CD4-positive, alpha-beta T cell treated with Interleukin-17A for 1 hour (primary cell): ENCODE results near the gene TRIM2.

ENCODE experiments used
- DNase-seq: peaks from one replicate; pipeline ENCODE4 v3.0.0-alpha.2; 2020

Gene TRIM2

DNA sequence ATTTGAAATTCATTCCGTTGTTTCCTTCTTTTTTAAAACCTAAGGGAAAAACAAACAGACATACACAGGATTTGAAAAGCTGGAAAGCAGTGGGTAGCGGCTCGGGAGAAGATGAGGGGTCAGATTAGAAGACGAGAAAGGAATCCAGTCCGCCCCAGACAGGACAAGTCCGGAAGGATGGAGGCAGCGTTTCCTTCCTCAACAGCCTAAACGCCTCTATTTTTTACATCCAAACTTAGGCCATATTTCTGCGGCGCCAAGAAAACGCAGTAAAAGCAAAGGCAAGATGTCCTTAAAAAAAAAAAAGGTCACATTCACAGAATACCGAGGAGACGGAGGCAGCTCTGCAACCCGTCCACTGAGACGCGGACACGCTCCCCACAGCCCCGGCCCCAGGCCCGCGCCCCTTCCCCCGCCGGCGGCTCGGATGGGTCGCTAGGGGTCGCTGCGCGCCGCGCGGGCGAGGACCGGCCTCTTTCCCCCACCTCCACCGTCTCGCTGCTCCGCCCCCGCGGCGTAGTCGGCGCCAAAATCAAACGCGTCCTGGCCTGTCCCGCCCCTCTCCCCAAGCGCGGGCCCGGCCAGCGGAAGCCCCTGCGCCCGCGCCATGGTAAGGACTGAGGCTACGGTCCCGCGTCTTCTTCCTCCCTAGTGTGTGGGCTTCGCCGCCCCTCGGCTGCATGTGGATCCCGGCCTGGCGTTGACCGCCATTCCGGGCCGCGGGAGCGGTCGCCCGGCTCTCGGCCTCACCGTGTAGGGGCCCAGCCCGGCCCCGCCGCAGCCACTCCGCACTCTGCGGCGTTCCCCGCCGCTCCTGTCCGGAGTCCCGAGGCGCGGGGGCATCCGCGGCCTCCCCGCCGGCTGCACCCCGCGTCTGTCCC, 140.1 kb downstream of the TRIM2 start, which contains the start of gene MND1:
Gene MND1, plus strand, starts transcription at position 558 of the 881 bp plus-strand sequence. Its CDS starts 50 bp downstream, at position 608.
- DNase-seq: peak; percentile 89

DNA sequence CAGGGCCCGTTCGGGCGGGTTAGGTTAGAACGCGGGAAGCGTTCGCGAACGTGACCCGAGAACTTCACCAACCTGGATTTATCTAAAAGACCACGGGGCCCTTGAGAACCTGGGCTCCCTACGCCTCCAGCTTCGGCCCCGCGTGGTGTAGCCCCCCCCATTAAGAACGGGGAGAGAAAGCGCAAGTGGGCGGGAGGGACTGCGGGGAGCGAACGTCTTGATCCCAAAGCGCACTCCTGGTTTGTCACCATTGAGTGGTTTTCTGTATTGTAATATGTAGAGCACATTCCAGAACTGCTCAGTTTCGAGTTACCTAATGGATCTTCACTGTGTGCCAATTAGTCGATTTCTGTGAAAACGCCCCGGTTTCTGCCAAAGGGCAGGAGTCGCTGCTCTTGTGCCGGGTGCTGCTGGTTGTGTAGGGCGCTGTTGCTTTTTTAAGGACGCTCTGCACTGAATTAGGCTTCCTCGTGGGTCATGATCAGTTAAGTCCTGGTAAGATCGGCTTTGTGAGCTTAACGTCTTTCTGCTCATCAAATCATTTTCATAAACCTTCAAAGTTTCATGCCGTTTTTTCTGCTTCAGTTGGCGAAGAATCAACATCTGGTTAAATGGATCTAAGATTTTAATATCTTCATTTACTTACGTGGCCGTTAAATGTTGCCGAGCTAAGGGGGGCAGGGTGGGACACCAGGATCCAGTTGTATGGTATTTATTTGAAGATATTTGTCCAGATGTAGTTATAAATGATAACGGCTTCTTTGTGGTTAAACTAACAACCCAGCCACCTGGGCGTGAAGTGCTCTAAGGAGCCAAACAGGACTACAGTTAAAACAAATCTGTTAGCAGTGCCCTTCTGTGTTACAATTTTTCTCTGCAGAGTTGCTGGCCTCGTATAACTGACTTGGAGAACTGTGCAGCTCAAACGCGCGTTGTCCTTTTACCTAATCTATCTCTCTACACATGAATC, 141.1 kb downstream of the TRIM2 start:
- peak; percentile 62 for DNase-seq

DNA sequence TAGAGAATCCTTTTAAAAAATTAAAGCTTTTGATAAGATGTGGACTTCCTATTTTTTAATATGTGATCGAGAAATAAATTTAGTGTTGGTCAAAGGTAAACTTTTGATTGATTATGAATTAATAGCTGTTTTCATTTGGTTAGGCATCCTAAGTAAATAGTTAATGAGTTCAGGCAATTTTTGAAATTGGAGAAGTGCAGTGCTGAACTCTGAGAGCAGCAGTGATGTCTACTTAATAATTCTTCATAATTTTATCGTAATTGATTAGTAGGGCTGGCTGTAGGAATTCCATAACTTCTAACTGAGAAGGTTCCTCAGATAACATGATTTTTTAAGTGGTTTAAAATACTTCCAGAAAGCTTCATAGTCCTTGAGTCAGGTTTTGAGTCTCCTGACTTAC, 141.8 kb downstream of the TRIM2 start:
- no peak for DNase-seq

DNA sequence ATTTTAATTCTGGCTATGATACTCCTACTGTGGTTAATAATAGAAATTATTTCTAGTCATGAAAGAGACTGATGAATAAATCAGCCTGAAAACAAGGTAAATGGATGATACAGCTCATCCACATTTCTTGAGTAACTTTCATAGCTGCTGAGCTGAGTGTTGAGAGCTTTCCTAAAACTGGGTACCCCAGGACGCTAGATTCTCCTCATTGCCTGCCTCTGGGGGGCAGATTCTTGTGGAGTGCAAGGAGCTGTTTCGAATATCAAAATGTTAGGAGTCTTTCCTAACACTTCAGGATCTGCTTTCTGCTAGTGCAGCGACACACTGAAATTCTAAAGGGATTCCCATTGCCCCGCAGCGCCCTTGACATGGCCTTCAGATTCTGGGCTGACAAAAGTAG, 142.3 kb downstream of the TRIM2 start:
- no peak for DNase-seq

DNA sequence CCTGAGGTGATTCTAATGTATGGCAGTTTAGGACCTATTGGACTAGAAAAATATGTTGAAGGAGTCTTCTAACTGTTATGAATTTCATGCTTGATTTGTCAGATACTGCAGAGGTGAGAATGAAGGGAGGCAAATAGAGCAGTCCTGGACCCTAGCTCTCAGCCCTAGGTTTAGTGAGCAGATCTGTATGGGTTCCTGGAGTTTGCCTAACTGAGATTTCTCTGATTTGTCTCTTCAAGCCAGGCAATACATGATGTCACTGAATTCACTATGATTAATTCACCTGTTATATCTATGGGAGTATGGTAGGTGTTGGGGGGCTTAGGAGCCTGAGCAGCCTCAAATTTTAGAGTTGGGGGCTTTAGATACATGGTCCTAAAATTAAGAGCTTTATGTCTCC, 142.9 kb downstream of the TRIM2 start:
- DNase-seq: no peak

DNA sequence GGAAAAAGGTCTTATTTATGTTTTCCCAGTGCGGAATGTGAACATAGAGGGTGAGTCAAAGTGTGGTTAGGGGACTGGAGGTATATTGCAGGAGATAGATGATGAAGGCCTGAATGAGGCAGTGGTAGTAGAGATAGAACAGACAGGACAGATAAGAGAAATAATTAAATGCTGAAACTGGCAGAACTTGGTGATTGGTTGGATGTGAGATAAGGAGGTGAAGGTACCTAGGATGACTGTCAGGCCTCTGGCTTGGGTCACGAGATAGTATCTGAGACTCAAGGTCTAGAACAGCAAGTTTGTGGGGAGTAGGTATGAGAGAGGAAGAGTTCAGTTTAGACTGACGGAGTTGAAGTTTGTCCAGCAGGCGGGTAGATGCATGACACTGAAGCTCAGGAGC, 143.8 kb downstream of the TRIM2 start:
- no peak for DNase-seq

DNA sequence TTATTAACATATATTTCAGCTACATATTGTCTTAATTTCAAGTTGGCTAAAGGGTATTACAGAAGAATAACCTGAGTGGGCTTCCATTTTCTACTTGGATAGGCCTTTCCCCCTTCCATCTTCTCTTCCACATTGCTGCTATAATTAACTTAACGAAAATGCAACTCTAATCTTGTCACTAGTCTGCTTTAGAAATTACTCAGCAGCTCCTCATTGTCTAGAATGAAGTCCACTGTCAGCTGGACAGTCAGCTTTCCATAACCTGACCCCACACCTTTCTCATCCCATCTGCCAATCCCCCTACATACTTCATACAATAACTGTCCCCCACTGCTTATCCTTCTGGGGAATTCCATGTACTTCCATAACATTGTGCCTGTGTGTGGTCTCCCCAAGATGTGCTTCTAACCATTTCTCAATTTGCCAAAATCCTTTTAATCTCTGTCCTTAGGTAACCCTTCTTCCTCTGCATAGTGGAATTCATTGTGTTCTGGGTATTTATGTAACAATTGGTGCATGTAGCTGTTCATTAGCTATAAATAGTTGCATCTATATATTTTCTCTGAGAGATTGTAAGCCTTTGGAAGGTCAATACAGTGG, 145.1 kb downstream of the TRIM2 start:
- no peak for DNase-seq

DNA sequence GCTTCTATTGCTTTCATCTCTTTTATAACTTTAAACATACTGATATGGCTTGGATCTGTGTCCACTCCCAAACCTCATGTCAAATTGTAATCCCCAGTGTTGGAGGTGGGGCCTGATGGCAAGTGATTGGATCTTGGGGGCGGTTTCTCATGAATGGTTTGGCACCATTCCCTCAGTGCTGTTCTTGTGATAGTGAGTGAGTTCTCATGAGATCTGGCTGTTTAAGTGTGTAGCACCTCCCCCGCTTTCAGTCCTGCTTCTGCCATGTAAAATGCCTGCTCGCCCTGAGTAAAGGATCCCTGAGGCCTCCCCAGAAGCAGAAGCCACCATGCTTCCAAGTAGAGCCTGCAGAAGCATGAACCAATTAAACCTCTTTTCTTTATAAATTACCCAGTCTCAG, 157.9 kb downstream of the TRIM2 start:
- no peak for DNase-seq

DNA sequence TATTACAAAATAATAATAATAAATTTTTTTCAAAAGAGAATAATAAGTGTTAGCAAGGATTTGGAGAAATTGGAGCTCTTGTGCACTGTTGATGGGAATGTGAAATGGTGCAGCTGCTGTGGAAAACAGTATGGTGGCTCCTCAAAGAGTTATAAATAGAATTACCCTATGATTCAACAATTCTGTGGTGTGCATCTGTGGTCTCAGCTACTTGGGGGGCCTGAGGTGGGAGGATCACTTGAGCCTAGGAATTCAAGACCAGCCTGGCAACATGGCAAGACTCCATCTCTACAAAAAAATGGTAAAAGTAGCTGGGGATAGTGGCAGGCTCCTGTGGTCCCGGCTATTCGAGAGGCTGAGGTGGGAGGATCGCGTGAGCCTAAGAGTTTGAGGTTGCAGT, 159.8 kb downstream of the TRIM2 start:
- no peak for DNase-seq

DNA sequence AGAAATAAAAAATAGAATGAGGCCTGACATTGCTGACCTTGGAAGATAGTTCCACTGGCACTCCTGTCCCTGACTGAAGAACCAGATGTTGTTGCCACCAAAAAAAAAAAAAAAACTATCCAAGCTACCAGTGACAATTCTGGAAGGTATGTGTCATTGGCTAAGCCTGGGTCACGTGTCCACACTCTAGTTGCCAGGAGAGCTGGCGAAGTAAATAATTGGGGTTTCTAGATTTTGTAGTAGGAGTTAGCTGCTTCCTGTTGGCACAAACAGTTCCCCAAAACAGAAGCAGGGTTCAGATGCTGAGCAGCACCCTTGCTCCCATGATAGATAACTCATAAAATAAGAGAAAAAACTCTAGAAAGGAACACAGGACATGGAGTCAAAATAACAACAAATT, 160.8 kb downstream of the TRIM2 start:
- DNase-seq: no peak

DNA sequence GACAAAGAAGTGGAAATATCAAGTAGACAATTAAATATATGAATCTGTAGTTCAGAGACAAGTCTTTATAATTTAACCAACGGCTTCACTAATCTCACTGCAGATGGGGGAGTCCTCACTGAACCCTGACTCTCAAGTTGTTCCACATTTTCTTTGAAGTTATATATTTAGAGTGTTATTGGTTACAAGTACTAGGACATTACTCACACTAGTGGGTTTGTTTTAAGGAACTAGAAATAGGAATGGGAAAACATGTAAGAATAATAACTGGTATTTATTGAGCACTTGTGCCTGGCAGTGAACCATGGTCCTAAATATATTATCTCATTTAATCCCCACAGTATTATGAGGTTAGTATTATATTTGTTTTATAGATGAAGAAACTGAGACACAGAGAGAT, 162.2 kb downstream of the TRIM2 start:
- no peak for DNase-seq

DNA sequence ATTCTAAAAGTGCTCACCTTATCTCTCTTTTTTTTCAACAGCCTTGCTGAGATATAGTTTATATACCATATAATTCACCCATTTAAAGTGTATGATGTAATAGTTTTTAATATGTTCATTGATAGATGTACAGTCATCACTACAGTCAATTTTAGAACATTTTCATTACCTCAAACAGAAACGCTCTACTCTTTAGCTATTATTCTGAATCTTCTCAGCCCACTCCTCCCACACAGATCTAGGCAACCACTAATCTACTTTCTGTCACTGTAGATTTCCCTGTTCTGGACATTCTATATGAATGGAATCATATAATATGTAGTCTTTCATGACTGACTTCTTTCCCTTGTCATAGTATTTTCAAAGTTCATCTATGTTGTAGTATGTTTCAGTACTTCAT, 162.8 kb downstream of the TRIM2 start:
- DNase-seq: no peak

DNA sequence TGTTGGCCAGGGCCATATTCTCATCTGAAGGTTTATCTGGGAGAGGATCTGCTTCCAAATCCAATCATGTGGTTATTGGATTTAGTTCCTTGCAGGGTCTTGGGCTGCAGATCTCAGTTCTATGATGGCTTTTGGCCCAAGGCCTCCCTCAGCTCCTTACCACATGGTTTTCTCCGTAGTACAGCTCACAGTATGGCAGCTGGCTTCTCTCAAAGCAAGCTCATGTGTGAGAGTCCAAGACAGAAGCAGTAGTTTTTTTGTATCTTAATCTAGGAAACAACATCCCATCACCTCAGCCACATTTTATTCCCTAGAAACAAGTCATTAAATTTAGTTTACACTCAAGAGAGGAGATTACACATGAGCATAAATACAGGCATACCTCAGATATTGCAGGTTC, 164.8 kb downstream of the TRIM2 start:
- no peak for DNase-seq

DNA sequence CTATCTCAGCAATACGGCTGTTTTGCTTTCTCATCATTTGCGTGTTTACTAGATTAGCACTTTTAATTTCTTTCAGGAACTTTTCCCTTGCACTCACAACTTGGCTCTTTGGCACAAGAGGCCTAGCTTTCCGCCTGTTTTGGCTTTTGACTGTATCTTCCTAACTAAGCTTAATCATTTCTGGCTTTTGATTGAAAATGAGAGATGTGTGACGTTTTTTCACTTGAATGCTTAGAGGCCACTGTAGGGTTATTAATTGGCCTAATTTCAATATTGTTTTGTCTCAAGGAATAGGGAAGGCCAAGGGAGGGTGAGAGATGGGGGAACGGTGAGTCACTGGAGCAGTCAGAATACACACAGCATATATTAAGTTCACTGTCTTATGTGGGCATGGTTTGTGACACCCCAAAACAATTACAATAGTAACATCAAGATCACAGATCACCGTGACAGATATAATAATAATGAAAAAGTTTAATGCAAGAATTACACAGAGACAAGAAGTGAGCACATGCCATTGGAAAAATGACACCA, 167.5 kb downstream of the TRIM2 start:
- no peak for DNase-seq

DNA sequence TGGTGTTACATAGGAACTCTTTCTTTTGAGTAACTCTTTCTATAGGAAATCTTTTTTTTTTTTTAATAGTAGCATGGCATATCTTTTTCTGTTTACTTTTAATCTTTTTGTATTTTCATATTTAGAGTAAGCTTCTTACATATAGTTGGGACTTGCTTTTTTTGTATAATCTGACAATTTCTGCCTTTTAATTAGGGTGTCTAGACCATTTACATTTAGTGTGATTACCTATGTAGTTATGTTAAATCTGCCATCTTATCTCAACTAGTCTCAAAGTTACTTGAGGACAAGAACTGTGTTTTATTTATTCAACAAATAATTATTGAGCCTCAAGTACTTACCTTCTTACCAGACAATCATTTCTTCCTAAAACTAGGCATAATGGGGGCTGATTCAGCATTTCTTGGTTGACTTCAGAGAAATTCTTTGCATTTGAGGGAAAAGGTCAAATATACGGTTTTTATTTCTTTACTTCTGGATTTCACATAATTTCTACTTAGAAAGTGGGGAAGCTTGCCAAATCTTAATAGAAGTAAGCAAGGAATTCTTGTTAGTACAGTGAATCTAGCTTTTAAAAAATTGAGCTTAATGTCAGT, 168.8 kb downstream of the TRIM2 start:
- no peak for DNase-seq

DNA sequence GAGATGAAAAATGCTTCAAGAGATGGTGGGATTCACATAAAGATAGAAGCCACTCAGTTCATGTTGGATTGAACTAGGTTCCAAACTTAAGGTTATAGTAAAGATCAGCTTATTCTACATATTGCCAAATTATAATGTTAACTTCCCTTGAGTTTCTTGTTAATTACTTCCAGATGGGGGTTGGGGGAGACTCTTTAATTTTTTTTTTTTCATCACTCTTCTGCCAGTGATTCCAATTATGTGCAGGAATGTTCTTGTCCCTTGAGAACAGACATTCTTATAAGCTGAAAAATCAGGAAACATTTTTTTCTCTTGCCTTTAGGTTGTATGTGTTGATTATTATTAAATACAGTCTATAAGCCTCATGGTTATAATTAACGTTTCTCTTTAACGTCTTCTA, 170.2 kb downstream of the TRIM2 start:
- DNase-seq: no peak

DNA sequence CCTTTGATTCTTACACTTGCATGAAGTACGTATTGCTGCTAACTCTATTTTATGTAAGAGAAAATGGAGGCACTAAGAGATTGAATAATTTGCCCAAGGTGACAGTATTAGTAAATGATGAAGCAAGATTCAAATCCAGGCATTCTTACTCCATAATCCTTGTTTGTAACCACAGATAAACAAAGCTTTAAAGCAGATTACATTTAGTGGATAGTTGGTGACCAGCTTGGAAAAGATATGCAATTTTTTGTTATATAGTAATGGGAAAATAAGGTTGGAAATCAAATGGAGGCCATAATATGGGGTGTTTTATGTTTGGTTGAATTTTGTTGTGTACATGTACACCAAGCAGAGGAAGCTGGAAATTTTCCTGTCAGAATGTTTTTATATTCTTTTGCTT, 171.1 kb downstream of the TRIM2 start:
- DNase-seq: no peak

DNA sequence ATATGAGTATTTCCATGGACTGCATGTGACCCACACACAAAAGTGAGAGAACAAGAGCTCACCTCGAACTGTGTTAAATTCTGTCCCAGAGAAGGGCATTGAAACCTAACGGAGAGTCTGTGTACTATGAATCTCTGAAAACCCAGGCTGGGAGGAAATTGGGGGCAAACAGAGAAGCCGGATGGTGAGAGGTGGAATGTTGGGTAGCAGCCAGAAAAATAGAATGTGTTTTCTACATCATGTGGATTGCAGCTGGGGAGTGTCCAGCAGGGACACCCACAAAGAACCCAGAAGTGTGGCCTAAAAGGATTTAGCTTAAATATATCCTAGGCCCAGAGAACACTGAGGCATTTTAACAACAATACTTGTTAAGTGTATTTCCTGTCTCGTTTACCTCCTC, 178.9 kb downstream of the TRIM2 start:
- no peak for DNase-seq

DNA sequence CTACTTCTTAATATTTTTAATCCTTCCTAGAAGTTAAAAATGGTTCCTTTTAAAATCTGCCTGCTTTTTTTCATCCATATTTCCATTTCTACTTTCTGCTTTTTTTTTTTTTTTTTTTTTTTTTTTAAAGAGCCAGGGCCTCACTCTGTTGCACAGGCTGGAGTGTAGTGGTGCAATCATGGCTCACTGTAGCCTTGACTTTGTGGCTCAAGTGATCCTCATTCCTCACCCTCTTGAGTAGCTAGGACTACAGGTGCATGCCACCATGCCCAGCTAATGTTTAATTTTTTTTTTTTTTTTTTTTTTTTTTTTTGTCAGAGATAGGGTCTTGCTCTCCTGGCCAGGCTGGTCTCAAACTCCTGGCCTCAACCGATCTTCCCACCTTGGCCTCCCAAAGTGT, 179.9 kb downstream of the TRIM2 start:
- no peak for DNase-seq

DNA sequence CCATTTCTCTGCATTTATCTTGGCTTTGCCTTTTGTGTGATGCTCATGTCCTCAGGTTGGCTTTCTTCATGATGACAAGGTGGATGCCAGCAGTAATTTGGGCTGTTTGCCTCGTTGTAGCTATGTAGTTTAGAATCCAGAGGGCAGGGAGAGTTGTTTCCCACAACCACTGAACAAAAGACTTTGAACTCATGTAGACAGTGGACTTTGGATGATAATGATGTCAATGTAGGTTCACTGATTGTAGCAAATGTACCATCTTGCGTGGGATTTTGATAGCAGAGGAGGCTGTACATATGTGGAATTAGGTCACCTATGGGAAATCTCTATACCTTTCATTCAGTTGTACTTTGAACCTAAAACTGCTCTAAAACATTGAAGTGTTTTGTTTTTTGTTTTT, 181.5 kb downstream of the TRIM2 start:
- no peak for DNase-seq

DNA sequence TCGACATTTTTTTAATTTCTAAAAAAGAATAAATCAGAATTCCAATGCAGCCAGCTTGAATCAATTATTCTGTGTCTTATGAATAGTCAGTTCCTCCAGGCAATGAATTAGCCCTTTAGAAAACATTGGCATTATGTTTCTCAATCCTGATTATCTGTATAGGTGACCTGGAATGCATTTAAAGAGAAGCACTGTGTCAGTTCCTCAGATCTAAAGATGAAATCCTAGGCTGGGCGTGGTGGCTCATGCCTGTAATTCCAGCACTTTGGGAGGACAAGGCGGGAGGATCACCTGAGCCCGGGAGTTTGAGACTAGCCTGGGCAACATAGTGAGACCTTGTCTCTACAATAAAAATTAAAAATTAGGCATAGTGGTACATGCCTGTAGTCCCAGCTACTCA, 183.7 kb downstream of the TRIM2 start:
- no peak for DNase-seq
